ENCODE results near the gene FAM20B.
A peak's percentile ranks its signal among the peaks of the same experiment; 100 is the strongest.

FAM20B gene

GRCh38 chr1:179082333-179082998 is 56.8 kb downstream of the FAM20B start:
- no peaks in the 10 kb centered on the region for H3K27me3 ChIP-seq (replicated peaks; ENCODE audit: insufficient read depth, low read length)
- no peaks in the 10 kb centered on the region for H3K9me3 ChIP-seq (replicated peaks; ENCODE audit: insufficient read depth, low read length)
- peaks cover 58% of the 10 kb centered on the region for H3K79me2 ChIP-seq (ENCODE audit: low read length)
- peaks cover 45% of the 10 kb centered on the region for H3F3A ChIP-seq (ENCODE audit: insufficient read depth, low read length)
- peaks cover 44% of the 10 kb centered on the region for H3K4me1 ChIP-seq (ENCODE audit: low read length)
- peak; percentile 7; the same call in 1 of the 2 replicates for TF ChIP-seq CTCF (IDR thresholded peaks at IDR 0.05; ENCODE audit: low read length)
- TF ChIP-seq EZH2phosphoT487 (IDR thresholded peaks at IDR 0.05; ENCODE audit: low read length), result no peak
- no peak for TF ChIP-seq EZH2 (optimal IDR thresholded peaks at IDR 0.05; ENCODE audit: low read depth, low read length)
- H2AFZ ChIP-seq (ENCODE audit: low read length), result peak overlapping the region; percentile 32
- H3K9ac ChIP-seq (ENCODE audit: low read length), result peak overlapping the region; percentile 99
- H3K4me2 ChIP-seq (ENCODE audit: low read depth, low read length), result peak overlapping the region; percentile 99
- peaks cover 22% of the 10 kb centered on the region for H3K36me3 ChIP-seq (replicated peaks; ENCODE audit: insufficient read depth, low read length)
- peak overlapping the region; percentile 93 for H3K27ac ChIP-seq (ENCODE audit: low read length)
- peak; percentile 50 for DNase-seq
- H3K4me3 ChIP-seq (ENCODE audit: low read length), result peak overlapping the region; percentile 99
- H4K20me1 ChIP-seq (ENCODE audit: insufficient read depth, low read length), result no peaks in the 10 kb centered on the region
- H3K9me2 ChIP-seq (replicated peaks; ENCODE audit: insufficient read depth, low read length), result no peaks in the 10 kb centered on the region

DNA sequence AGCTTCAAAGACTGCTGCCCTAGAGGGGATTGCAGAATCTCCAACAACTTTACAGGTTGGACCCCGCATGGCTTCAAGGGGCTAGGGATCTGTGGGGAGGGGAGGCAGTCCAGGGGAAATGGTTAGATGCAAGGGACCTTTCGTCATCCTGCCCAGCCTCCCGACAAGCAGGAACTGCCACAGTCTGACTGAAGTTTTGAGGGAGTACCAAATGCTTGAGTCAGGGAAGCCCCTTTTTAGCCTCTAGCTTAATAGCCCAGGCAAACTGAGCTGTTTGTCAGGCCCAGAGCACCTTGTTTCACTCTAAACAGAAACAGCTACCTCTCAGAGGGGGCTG is 57.3 kb downstream of the FAM20B start:
- Histone ChIP-seq H3K4me2 (ENCODE audit: low read depth, low read length) (peak overlapping the region; percentile 99), H3K4me3 (ENCODE audit: low read length) (peak overlapping the region; percentile 99), H3K79me2 (ENCODE audit: low read length) (peaks cover 63% of the 10 kb centered on the region), H4K20me1 (ENCODE audit: insufficient read depth, low read length) (no peaks in the 10 kb centered on the region), H3K9me3 (replicated peaks; ENCODE audit: insufficient read depth, low read length) (no peaks in the 10 kb centered on the region), H3F3A (ENCODE audit: insufficient read depth, low read length) (peaks cover 50% of the 10 kb centered on the region), H3K36me3 (replicated peaks; ENCODE audit: insufficient read depth, low read length) (peaks cover 27% of the 10 kb centered on the region), H3K9me2 (replicated peaks; ENCODE audit: insufficient read depth, low read length) (no peaks in the 10 kb centered on the region), H3K27me3 (replicated peaks; ENCODE audit: insufficient read depth, low read length) (no peaks in the 10 kb centered on the region), H3K27ac (ENCODE audit: low read length) (peak overlapping the region; percentile 93), H3K9ac (ENCODE audit: low read length) (peak overlapping the region; percentile 99), H2AFZ (ENCODE audit: low read length) (peak overlapping the region; percentile 20; the same call in 1 of the 2 replicates), H3K4me1 (ENCODE audit: low read length) (peaks cover 49% of the 10 kb centered on the region)
- DNase-seq, result peak; percentile 52
- TF ChIP-seq CTCF (IDR thresholded peaks at IDR 0.05; ENCODE audit: low read length), result no peak
- TF ChIP-seq EZH2phosphoT487 (IDR thresholded peaks at IDR 0.05; ENCODE audit: low read length), result no peak
- no peak for TF ChIP-seq EZH2 (optimal IDR thresholded peaks at IDR 0.05; ENCODE audit: low read depth, low read length)

GRCh38 chr1:179083533-179083932 is 57.8 kb downstream of the FAM20B start:
- peak overlapping the region; percentile 99 for H3K4me3 ChIP-seq (ENCODE audit: low read length)
- peaks cover 69% of the 10 kb centered on the region for H3K79me2 ChIP-seq (ENCODE audit: low read length)
- H3K4me1 ChIP-seq (ENCODE audit: low read length), result peaks cover 55% of the 10 kb centered on the region

More at GRCh38 chr1:179083533-179083932, 57.8 kb downstream of the FAM20B start:
- H3K27me3 ChIP-seq (replicated peaks; ENCODE audit: insufficient read depth, low read length), result no peaks in the 10 kb centered on the region
- H2AFZ ChIP-seq (ENCODE audit: low read length), result no peak overlapping the region
- H3K9me2 ChIP-seq (replicated peaks; ENCODE audit: insufficient read depth, low read length), result no peaks in the 10 kb centered on the region
- peak; percentile 90 for DNase-seq
- peak overlapping the region; percentile 99; the same call in 1 of the 2 replicates for H3K9ac ChIP-seq (ENCODE audit: low read length)
- H3K4me2 ChIP-seq (ENCODE audit: low read depth, low read length), result peak overlapping the region; percentile 99
- H3K9me3 ChIP-seq (replicated peaks; ENCODE audit: insufficient read depth, low read length), result no peaks in the 10 kb centered on the region
- H3K36me3 ChIP-seq (replicated peaks; ENCODE audit: insufficient read depth, low read length), result peaks cover 29% of the 10 kb centered on the region
- no peak for TF ChIP-seq CTCF (IDR thresholded peaks at IDR 0.05; ENCODE audit: low read length)
- no peak for TF ChIP-seq EZH2 (optimal IDR thresholded peaks at IDR 0.05; ENCODE audit: low read depth, low read length)
- no peak for TF ChIP-seq EZH2phosphoT487 (IDR thresholded peaks at IDR 0.05; ENCODE audit: low read length)
- H3K27ac ChIP-seq (ENCODE audit: low read length), result peak overlapping the region; percentile 93
- H3F3A ChIP-seq (ENCODE audit: insufficient read depth, low read length), result peaks cover 55% of the 10 kb centered on the region
- H4K20me1 ChIP-seq (ENCODE audit: insufficient read depth, low read length), result no peaks in the 10 kb centered on the region
